Globus pallidus (tissue), 1 donor: Measurements from ENCODE around the gene NPIPB12.
"Not testable (repeated sequence)": the region's sequence is repeated elsewhere in the genome, so short reads cannot be mapped to it uniquely, and the experiment has no call there.

ENCODE experiments used
- DNase-seq: peaks from one replicate; pipeline ENCODE4 v3.0.0-alpha.2; 2015; ENCODE audit warnings: low spot score

The NPIPB12 gene

GRCh38 chr16:29506308-29506707 is at the start of gene NPIPB12:
Gene NPIPB12 (minus strand): TSS chr16:29506408.
- DNase-seq, result not testable (repeated sequence)

DNA sequence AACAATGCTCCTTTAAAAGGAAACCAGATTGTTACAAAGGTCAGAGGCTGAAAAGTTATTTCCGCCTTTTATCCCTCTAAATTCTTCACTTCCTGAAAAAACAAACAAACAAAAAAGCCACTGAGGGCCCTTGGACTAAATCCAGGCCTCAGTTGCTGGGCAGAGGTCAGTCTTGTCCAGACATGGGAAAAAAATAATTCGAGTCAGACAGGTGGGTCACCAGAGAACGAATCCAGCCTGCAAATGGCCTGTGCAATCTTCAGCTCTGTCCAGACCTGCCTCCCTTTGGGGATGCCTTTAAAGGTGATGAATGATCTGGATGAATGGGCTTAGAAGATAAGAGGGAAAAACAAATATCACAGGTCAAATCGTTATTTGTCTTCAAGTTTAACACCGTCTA is 15.3 kb upstream of the NPIPB12 start:
- not testable (repeated sequence) for DNase-seq

DNA sequence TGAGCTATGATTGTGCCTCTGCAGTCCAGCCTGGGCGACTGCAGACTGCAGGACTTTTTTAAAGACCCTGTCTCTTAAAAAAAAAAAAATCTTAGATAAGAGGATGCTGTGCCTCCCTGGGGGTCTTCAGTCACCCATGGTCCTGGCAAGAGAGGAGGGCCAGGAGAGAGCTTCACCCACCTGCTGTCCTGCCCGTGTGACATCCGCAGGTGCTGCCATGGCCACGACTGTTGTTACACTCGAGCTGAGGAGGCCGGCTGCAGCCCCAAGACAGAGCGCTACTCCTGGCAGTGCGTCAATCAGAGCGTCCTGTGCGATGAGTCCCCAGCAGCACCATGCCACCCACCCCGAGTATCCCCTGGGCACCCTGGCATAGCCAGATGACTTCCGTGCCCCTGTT is 23.9 kb downstream of the NPIPB12 start:
- DNase-seq, result not testable (repeated sequence)

- not testable (repeated sequence) for DNase-seq
Observed at GRCh38 chr16:29472065-29472464, 34.1 kb downstream of the NPIPB12 start.

DNA sequence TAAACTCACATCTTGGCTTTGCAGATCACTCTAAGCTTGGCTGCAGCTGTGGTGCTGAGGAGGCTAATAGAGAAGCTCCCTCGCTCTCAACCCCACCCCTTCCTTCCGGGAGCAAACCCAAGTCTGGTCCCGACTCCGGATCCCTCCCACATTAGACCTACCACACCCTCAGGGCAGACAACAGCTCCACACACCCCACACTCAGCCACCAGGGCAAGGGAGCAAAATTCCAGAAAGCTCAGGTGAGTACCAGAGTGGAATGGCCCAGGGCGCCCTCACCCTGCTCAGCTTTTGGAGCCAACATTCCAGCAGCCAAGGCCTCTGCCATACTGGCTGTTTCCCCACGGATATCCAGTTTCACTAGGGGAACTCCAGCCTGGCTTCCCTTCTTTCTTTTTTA is 36.5 kb downstream of the NPIPB12 start:
- DNase-seq, result not testable (repeated sequence)

- not testable (repeated sequence) for DNase-seq
Observed at GRCh38 chr16:29467654-29468366, 38.4 kb downstream of the NPIPB12 start.

DNA sequence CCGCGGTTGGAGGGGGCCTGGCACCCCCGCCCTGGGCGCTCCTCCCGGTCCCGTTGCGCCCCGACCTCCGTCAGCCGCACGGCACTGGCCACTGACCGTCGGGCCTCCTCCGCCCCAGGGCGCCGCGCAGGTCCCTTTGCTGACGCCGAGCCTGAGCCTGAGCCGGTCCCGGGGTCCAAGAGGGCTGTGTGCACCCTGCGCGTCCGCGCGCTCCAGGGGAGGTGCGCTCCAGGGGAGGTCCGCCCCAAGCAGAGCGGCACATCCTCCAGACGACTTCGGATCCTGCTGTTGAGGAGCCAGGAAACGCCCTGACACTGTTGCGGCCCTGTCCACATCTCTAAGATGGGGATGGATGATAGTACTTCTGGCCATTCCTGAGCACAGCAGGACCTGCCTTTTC is 39.3 kb downstream of the NPIPB12 start:
- not testable (repeated sequence) for DNase-seq

DNA sequence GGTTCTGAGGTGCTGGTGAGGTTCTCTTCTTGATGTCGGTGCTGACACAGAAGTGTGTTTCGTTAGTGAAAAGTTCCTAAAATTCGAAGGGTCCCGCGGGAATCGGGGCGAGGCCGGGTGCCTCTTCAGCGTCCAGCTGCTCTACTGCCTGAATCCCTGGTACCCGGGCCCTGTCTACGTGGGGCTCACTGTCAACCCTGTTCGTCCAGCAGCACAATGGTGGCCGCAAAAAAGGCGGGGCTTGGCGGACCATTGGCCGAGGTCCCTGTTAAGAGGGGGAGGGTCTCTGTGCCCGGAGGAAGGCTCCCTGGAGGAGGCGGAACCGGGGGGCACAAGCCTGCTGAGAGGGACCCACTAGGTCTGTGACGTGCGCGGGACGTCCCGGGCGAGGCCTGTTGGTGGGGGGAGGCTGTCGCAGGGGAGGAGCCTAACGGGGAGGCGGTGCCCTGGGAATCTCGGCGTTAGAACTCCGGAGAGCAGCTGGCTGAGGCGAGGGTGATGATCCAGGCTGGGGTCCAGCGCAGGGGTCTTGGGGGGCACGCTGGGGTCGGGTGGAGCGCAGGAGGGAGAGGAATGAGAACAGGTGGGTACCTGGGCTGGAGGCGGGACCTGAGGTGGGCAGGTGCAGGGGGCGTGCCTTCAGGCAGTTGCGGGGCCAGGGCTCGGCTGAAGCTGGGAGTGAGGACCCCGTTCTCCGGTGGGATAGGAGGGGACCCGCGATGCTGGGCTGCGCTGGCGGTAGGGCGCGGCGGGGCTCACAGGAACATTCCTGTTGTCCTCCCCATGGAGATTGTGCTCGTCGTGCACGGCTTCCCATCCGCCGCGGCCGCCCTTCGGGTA is 40.0 kb downstream of the NPIPB12 start:
- not testable (repeated sequence) for DNase-seq

GRCh38 chr16:29460647-29461030 is 45.6 kb downstream of the NPIPB12 start:
- not testable (repeated sequence) for DNase-seq

GRCh38 chr16:29459706-29460646 is 46.2 kb downstream of the NPIPB12 start, which contains the start of gene SULT1A4:
Gene SULT1A4 (plus strand): TSS chr16:29459913. CDS start chr16:29461386, 1,473 bp downstream.
- not testable (repeated sequence) for DNase-seq

- not testable (repeated sequence) for DNase-seq
Observed at GRCh38 chr16:29457660-29458059, 48.5 kb downstream of the NPIPB12 start.

DNA sequence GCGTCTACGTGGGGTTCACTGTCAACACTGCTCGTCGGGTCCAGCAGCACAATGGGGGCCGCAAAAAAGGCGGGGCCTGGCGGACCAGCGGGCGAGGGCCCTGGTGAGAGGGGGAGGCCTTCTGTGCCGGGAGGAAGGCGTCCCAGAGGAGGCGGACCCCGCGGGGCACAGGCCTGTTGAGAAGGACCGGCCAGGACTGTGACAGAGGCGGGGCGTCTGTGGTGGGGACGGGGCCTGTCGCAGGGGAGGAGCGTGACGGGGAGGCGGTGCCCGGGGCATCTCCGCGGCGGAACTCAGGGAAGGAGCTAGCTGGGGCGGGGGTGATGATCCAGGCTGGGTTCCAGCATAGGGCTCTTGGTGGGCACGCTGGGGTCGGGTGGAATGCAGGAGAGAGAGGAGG is 51.4 kb downstream of the NPIPB12 start:
- DNase-seq, result not testable (repeated sequence)

DNA sequence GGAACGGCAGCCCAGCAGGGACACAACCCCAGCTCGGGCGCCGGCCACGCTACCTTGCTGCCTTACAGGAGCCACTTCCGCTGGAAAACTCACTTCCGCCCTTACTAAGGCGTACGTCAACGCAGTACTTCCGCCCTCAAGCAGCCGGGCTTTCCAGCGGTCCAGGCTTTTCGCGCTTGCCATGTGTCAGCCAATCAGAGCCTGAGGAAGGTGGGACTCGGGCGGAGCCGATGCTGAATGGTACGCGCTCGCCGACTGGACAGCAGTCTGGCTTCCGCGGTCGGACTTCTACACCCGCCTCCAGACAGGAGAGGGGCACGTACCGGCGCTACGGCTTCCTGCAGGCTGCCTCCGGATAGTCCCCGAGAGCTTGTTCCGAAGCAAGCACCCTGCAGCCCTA is 51.9 kb downstream of the NPIPB12 start, which contains the start of the genes BOLA2 and SLX1B:
TSS of gene BOLA2 (minus strand) at position 83 of the 400 bp plus-strand sequence. CDS start 98 bp downstream, outside the sequence.
TSS of gene SLX1B (plus strand) at position 265 of the 400 bp plus-strand sequence.
- DNase-seq, result not testable (repeated sequence)

DNA sequence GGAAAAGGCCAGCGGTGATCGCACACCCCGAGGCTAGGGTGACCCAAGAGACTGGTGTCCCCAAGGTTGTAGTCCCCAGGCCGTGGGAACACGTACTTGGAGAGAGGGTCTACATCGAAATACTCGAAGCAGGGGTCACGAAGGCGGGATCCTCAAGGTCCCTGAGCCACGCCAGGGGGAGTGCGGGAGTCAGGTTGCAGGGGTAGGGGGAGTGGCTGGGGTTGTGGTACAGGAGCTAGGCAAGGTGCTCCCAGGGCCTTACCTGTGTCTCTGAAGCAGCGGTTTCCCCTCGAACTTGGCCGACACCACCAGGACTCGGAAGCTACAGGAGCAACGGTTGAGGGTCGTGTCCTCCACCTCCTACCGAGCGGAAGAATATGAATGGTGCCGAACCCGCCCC is 52.5 kb downstream of the NPIPB12 start:
- DNase-seq, result not testable (repeated sequence)
